ENCODE data around the gene ASF1B. TPM values are rescaled to one million over a fixed set of nuclear protein-coding genes. Genes with fewer than 3 reads are reported as not detected.
A peak's percentile ranks its signal among the peaks of the same experiment; 100 is the strongest.

The ASF1B gene
- total and polyA plus RNA-seq, 2 experiments from 2014 or later, result 33.3 to 36.9 TPM

GRCh38 chr19:14164082-14164481 lies 27.7 kb upstream of the ASF1B start:
- TF ChIP-seq JUNB (IDR thresholded peaks at IDR 0.05; ENCODE audit: unreplicated experiment), result no peak
- no peak for TF ChIP-seq STAT1 (IDR thresholded peaks at IDR 0.05; ENCODE audit: unreplicated experiment)
- TF ChIP-seq EZH2phosphoT487 (IDR thresholded peaks at IDR 0.05; ENCODE audit: unreplicated experiment), result no peak
- TF ChIP-seq, protein P1, sequence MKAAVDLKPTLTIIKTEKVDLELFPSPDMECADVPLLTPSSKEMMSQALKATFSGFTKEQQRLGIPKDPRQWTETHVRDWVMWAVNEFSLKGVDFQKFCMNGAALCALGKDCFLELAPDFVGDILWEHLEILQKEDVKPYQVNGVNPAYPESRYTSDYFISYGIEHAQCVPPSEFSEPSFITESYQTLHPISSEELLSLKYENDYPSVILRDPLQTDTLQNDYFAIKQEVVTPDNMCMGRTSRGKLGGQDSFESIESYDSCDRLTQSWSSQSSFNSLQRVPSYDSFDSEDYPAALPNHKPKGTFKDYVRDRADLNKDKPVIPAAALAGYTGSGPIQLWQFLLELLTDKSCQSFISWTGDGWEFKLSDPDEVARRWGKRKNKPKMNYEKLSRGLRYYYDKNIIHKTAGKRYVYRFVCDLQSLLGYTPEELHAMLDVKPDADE (IDR thresholded peaks at IDR 0.05), result no peak
- no peak for TF ChIP-seq CREB1 (CRISPR knock-in tag; IDR thresholded peaks at IDR 0.05; ENCODE audit: low read depth)
- Histone ChIP-seq H3K79me2 (replicated peaks; ENCODE audit: insufficient read depth) (no peaks in the 10 kb centered on the region), H3K4me2 (no peak overlapping the region), H3K4me1 (ENCODE audit: insufficient read depth) (no peaks in the 10 kb centered on the region; the same call in 1 of the 2 replicates), H3K36me3 (ENCODE audit: insufficient read depth) (no peaks in the 10 kb centered on the region; the same call in 1 of the 2 replicates), H3K4me3 (no peak overlapping the region), H3K9me2 (ENCODE audit: insufficient read depth) (no peaks in the 10 kb centered on the region), H4K20me1 (replicated peaks; ENCODE audit: insufficient read depth) (peaks cover 5% of the 10 kb centered on the region; the same call in 1 of the 2 replicates), H3K27me3 (ENCODE audit: insufficient read depth) (no peaks in the 10 kb centered on the region), H3K27ac (ENCODE audit: low read depth) (no peak overlapping the region), H2AFZ (no peak overlapping the region), H3F3A (replicated peaks; ENCODE audit: low read depth) (0 out of 2 replicates have a peak, but pooled peaks cover 3% of the 10 kb centered on the region)
- DNase-seq (ENCODE audit: low spot score) (no peak), ATAC-seq (peak; percentile 18)
- Mint-ChIP-seq H3K27me3 (ENCODE audit: insufficient read depth, low read depth, poor library complexity) (peaks cover 5% of the 10 kb centered on the region), H3K9me3 (no peaks in the 10 kb centered on the region), H3K27ac (no peak overlapping the region), H3K36me3 (ENCODE audit: low read depth) (peaks cover 24% of the 10 kb centered on the region), H3K4me3 (no peak overlapping the region), H3K4me1 (peaks cover 22% of the 10 kb centered on the region)

DNA sequence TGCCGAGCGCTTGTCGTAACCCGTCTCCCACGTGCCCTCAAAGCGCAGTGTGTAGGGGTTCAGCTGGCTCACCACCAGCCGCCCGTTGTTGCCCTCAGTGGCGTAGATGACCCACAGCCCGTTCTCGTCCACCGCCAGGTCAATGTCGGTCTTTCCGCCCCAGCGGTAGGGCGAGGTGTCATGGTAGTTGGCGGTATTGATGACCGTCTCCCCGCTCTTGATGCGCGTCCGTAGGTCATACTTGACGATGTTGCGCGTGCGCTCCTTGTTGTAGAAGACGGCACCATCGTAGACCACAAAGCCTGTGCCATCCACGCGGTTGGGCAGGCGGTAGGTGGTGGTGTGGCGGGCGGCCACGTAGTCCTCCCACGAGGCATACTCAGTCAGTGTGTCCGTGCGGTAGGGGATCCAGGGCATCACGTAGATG lies 26.5 kb upstream of the ASF1B start:
- H3K9me2 ChIP-seq (ENCODE audit: insufficient read depth), result no peaks in the 10 kb centered on the region
- DNase-seq (ENCODE audit: low spot score) (no peak), ATAC-seq (no peak)
- Mint-ChIP-seq H3K4me1 (peaks cover 16% of the 10 kb centered on the region), H3K36me3 (ENCODE audit: low read depth) (peaks cover 30% of the 10 kb centered on the region), H3K9me3 (no peaks in the 10 kb centered on the region), H3K27me3 (ENCODE audit: insufficient read depth, low read depth, poor library complexity) (peaks cover 5% of the 10 kb centered on the region), H3K27ac (no peak overlapping the region), H3K4me3 (no peak overlapping the region)
- H3K4me3 ChIP-seq, result no peak overlapping the region
- H3K27ac ChIP-seq (ENCODE audit: low read depth), result no peak overlapping the region
- H2AFZ ChIP-seq, result no peak overlapping the region
- no peaks in the 10 kb centered on the region for H3F3A ChIP-seq (replicated peaks; ENCODE audit: low read depth)
- peaks cover under 1% of the 10 kb centered on the region; the same call in 1 of the 2 replicates for H4K20me1 ChIP-seq (replicated peaks; ENCODE audit: insufficient read depth)
- no peaks in the 10 kb centered on the region; the same call in 1 of the 2 replicates for H3K4me1 ChIP-seq (ENCODE audit: insufficient read depth)
- no peaks in the 10 kb centered on the region for H3K79me2 ChIP-seq (replicated peaks; ENCODE audit: insufficient read depth)
- no peaks in the 10 kb centered on the region for H3K27me3 ChIP-seq (ENCODE audit: insufficient read depth)
- H3K36me3 ChIP-seq (ENCODE audit: insufficient read depth), result peaks cover 3% of the 10 kb centered on the region; the same call in 1 of the 2 replicates
- H3K4me2 ChIP-seq, result no peak overlapping the region
- no peak for TF ChIP-seq EZH2phosphoT487 (IDR thresholded peaks at IDR 0.05; ENCODE audit: unreplicated experiment)
- TF ChIP-seq, protein P2, sequence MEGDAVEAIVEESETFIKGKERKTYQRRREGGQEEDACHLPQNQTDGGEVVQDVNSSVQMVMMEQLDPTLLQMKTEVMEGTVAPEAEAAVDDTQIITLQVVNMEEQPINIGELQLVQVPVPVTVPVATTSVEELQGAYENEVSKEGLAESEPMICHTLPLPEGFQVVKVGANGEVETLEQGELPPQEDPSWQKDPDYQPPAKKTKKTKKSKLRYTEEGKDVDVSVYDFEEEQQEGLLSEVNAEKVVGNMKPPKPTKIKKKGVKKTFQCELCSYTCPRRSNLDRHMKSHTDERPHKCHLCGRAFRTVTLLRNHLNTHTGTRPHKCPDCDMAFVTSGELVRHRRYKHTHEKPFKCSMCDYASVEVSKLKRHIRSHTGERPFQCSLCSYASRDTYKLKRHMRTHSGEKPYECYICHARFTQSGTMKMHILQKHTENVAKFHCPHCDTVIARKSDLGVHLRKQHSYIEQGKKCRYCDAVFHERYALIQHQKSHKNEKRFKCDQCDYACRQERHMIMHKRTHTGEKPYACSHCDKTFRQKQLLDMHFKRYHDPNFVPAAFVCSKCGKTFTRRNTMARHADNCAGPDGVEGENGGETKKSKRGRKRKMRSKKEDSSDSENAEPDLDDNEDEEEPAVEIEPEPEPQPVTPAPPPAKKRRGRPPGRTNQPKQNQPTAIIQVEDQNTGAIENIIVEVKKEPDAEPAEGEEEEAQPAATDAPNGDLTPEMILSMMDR (conservative IDR thresholded peaks at IDR 0.05; ENCODE audit: low read depth in 2 of 2), result no peak
- TF ChIP-seq JUNB (IDR thresholded peaks at IDR 0.05; ENCODE audit: unreplicated experiment), result no peak
- no peak for TF ChIP-seq ZNF331 (CRISPR knock-in tag; IDR thresholded peaks at IDR 0.05; ENCODE audit: low read depth)
- TF ChIP-seq NANOG (IDR thresholded peaks at IDR 0.05; ENCODE audit: borderline replicate concordance), result no peak
- TF ChIP-seq, protein P1 (IDR thresholded peaks at IDR 0.05), result no peak
- no peak for TF ChIP-seq POLR2AphosphoS5 (IDR thresholded peaks at IDR 0.05; ENCODE audit: low read depth)
- no peak for TF ChIP-seq ZNF462 (CRISPR knock-in tag; IDR thresholded peaks at IDR 0.05)

Data from GM23338 (cell line).